Right hindlimb (tissue), 1 donor: Measurements from ENCODE around the gene ZCCHC4.

Experiments used
- DNase-seq: peaks from one replicate; pipeline ENCODE4 v3.0.0-alpha.2; 2018

ZCCHC4 gene, protein sequence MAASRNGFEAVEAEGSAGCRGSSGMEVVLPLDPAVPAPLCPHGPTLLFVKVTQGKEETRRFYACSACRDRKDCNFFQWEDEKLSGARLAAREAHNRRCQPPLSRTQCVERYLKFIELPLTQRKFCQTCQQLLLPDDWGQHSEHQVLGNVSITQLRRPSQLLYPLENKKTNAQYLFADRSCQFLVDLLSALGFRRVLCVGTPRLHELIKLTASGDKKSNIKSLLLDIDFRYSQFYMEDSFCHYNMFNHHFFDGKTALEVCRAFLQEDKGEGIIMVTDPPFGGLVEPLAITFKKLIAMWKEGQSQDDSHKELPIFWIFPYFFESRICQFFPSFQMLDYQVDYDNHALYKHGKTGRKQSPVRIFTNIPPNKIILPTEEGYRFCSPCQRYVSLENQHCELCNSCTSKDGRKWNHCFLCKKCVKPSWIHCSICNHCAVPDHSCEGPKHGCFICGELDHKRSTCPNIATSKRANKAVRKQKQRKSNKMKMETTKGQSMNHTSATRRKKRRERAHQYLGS

GRCh38 chr4:25312496-25313200 is at the start of gene ZCCHC4:
Gene ZCCHC4 (plus strand): TSS chr4:25312774. CDS start chr4:25312810, 36 bp downstream.
- peak; percentile 91 for DNase-seq

DNA sequence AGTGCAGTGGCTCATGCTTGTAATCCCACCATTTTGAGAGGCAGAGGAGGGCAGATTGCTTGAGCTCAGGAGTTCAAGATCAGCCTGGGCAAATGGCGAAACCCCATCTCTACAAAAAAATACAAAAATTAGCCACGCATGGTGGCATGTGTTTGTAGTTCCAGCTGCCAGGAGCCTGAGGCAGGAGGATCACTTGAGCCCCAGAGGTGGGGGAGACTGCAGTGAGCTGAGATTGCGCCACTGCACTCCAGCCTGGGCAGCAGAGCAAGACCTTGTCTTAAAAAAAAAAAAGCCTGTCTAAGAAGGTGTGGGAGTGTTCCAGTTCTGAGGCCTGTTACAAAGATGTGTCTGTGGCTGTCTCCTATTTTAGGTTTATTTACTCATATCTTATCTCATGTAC is 40.7 kb upstream of the ZCCHC4 start:
- no peak for DNase-seq

GRCh38 chr4:25280210-25280609 is 32.4 kb upstream of the ZCCHC4 start:
- no peak for DNase-seq

DNA sequence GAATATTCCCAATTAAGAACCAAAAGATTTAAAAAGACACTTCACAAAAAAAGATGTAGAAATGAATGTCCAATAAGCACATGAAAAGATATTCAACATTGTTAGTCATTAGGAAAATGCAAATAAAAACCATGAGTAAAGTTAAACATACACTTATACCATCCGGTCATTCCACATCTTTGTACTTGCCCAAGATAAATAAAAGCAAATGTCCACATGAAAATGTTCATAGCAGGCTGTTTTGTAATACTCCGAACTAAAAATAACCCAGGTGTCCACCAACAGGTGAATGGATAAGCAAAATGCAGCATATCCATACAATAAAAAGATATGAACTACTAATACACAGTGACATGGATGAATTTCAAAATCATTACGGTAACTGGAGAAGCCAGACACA is 28.6 kb upstream of the ZCCHC4 start:
- DNase-seq, result no peak

DNA sequence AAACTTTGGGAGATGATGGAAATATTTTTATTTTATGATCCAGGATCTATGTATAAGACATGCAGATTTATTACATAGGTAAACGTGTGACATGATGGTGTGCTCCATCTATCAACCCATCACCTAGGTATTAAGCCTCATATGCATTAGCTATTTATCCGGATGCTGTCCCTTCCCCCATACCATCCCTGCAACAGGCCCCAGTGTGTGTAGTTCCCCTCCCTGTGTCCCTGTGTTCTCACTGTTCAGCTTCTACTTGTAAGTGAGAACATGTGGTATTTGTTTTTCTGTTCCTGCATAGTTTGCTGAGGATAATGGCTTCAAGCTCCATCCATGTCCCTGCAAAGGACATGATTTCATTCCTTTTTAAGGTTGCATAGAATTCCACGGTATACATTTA is 28.1 kb upstream of the ZCCHC4 start:
- no peak for DNase-seq

DNA sequence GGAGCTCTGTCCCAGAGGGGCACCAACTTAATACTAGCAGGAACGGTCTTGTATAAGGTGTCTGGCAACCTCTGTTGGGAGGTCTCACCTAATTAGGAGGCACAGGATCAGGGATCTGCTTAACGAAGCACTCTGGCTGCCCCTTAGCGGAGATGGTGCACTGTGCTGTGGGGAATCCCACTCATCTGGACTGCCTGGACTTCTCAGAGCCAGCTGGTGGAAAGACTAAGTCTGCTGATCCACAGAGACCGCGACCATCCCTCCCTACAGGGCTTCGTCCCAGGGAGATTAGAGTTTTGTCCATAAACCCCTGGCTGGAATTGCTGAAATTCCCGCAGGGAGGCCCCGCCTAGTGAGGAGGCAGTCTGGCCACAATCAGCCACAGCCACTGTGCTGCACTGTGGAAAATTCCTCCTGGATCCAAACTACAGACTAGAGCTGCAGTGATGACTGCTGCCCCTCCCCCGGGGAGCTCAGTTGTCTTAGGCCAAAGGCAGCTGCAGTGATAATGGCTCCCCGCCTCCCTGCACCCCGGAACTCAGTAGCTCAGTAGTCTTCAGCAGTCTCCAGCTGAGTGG is 22.0 kb upstream of the ZCCHC4 start:
- no peak for DNase-seq

- DNase-seq, result no peak
Measured at GRCh38 chr4:25291158-25291733, 21.3 kb upstream of the ZCCHC4 start.

GRCh38 chr4:25297528-25298242 is 14.9 kb upstream of the ZCCHC4 start:
- no peak for DNase-seq

GRCh38 chr4:25299476-25300203 is 12.9 kb upstream of the ZCCHC4 start:
- DNase-seq, result no peak

- DNase-seq, result no peak
Measured at GRCh38 chr4:25301471-25301870, 11.1 kb upstream of the ZCCHC4 start.

GRCh38 chr4:25302626-25303025 is 9.9 kb upstream of the ZCCHC4 start:
- DNase-seq, result no peak

- DNase-seq, result no peak
Measured at GRCh38 chr4:25303578-25303977, 9.0 kb upstream of the ZCCHC4 start.

DNA sequence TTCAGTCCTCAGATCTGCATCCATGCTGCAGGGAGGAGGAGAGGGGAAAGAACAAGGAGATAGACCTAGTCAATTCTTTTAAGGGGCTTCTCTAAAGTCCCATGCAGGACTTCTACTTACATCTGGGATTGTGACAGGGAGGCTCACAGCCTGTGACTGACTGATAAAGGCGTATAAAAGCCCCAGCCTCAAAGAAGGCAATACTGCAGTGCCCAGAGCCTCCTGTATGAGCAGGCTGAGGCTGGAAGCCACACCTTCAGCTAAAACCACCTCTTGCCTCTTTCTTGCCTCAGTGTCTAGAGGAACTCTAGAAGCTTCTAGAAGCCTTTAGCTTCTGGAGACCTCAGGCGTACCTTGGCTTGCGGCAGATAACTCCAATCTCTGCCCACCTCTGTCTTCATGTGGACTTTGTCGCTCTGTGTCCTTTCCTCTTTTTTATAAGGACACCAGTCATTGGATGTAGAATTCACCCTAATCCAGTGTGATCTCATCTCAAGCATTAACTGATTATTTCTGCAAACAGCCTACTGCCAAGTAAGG is 6.0 kb upstream of the ZCCHC4 start:
- no peak for DNase-seq

DNA sequence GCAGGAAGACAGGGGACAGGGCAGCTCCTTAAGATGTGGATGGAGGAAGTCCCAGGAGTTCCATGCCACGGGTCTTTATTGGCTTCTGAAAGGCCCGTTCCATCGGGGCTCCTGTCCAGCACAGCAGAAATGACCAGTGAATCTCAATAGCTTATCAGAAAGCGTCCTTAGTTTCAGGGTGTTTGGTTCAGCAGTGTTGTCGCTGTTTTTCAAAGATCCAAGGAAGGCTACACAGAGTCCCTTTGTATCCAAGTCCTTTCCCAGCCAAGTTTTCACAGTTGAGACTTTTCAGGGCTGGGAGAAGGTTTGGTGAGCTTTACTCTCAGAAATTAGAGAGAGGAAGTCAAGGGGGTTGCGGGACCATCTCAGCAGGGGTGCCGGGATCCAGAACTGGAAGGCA is 5.0 kb upstream of the ZCCHC4 start:
- no peak for DNase-seq

DNA sequence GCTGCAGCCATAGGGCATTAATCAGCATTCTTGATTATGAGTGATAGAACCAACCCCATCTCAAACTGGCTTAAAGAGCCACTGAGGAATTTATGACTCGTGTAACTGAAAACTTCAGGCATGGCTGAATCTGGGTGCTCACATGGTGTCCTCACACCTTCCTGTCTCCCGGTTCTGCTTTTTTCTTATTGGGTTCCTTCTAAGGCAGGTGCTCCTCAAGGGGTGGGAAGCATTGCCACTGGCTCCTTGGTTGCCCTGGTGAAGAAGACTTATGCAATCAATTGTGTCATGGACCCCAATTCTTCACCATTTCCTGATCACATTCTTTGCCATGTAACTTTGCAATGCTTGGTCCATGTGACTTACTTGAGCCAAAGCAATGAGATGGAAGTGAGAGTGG is 4.3 kb upstream of the ZCCHC4 start:
- DNase-seq, result no peak

DNA sequence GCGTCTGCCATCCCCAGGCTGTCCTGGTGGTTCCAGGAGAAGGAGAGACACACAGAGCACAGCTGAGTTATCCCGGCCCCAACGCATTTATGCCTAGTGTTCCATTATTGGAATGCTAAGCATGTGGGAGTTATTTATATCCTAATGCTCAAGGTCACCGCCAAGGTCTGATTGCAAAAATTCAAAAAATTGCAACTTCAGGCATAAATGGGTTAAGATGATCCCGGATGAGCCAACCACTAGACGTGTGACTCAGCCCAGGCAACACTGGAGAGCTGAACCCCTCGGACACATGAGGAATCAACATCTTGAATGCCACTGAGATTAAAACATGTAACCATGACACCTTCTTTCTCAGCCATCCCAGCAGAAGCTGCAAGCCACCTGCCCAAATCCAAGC is 3.8 kb upstream of the ZCCHC4 start:
- DNase-seq, result no peak

DNA sequence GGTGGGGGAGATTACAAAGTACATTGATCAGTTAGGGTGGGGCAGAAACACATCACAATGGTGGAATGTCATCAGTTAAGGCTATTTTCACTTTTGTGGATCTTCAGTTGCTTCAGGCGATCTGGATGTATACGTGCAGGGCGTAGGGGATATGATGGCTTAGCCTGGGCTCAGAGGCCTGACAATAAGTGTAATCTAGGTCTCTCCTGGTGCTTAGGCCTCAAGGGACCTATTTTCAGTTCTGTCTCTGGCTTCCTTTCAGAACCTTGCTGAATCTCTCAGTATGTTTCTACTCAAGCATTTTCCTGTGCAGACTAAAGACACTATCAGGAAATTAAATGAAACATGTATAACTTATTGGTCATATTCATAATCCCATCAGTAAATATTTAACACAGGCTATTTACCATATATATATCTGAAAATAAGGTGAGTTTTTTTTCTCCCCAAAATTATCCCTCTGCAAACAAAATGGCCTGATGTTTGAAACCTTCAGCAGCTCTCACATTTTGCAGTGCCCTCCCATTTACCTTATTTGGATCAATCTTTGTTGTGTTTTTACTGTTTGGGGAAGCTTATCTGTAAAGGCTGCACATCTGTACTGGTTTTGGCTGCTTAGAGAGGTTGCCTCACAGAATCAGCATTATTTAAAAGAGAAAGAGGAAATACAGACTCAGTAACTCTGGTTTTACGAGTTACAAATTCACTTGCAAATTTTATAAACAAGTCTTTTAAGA is 2.3 kb upstream of the ZCCHC4 start:
- DNase-seq, result no peak

- no peak for DNase-seq
Measured at GRCh38 chr4:25310803-25311166, 1.8 kb upstream of the ZCCHC4 start.

DNA sequence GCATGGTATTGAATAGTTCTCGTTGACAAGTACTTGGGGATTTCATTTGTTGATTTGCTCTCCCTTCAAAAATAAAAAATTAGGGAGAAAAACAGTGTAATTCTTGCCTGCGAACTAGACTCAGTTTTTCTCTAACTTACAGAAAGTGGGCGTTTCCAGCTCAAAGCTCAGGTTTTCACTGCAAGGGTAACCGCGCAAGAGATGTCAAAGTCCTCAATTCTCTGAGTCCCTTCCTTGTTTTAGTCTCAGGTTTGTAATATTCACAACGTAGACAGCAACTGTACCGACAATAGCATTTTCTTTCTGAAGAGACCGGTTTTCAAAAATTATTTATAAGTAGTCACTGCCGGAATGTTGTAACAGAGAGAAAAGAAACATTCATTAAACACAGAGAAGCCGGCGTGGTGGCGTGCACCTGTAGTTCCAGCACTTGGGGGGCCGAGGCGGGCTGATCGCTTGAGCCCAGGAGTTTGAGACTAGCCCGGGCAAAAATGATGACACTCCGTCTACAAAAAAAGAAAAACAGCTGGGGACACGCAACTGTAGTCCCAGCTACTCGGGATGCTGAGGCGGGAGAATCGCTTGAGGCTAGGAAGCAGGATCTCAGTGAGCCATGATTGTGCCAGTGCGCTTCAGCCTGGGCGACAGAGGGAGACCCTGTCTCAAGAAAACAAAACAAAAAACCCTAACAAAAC is 774 bp downstream of the ZCCHC4 start:
- no peak for DNase-seq

- no peak for DNase-seq
Measured at GRCh38 chr4:25320336-25320735, 7.8 kb downstream of the ZCCHC4 start.
